ENCODE measurements around the gene CERS6. TPM values are rescaled to one million over a fixed set of nuclear protein-coding genes. Genes with fewer than 3 reads are reported as not detected.

CERS6 gene
- total RNA-seq, 1 donor from 2014 or later = 10.9 TPM

DNA sequence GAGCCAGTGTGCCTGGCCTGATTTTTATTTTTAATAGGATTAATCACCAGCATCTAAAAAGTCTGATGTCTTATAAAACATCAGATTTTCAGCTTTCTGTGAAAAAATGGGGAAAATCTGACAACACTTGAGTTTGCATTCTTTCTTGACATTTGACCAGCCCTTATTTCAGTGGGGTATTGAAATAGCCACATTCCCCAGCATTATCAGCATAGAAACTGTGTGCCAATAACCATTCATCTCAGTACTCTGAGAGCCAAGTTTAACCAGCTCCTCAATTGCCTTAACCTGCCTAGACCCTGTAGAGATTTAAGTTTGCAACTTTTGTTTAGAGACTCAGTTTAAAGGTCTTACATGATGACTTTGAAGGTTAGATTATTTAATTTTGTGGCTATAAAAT is 155.0 kb downstream of the CERS6 start:
- Histone ChIP-seq H3K36me3 (no peaks in the 10 kb centered on the region), H3K27ac (no peak overlapping the region), H3K4me1 (no peaks in the 10 kb centered on the region), H3K4me3 (no peak overlapping the region), H3K27me3 (no peaks in the 10 kb centered on the region), H3K9me3 (peaks cover 0 to 9% of the 10 kb centered on the region in 2 donors)
- intact Hi-C loops (cut with DNase I) = no loop called here
- TF ChIP-seq, protein P1, sequence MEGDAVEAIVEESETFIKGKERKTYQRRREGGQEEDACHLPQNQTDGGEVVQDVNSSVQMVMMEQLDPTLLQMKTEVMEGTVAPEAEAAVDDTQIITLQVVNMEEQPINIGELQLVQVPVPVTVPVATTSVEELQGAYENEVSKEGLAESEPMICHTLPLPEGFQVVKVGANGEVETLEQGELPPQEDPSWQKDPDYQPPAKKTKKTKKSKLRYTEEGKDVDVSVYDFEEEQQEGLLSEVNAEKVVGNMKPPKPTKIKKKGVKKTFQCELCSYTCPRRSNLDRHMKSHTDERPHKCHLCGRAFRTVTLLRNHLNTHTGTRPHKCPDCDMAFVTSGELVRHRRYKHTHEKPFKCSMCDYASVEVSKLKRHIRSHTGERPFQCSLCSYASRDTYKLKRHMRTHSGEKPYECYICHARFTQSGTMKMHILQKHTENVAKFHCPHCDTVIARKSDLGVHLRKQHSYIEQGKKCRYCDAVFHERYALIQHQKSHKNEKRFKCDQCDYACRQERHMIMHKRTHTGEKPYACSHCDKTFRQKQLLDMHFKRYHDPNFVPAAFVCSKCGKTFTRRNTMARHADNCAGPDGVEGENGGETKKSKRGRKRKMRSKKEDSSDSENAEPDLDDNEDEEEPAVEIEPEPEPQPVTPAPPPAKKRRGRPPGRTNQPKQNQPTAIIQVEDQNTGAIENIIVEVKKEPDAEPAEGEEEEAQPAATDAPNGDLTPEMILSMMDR (IDR thresholded peaks at IDR 0.05) = no peak
- DNase-seq (ENCODE audit: low spot score in 2 of 2) = no peak

DNA sequence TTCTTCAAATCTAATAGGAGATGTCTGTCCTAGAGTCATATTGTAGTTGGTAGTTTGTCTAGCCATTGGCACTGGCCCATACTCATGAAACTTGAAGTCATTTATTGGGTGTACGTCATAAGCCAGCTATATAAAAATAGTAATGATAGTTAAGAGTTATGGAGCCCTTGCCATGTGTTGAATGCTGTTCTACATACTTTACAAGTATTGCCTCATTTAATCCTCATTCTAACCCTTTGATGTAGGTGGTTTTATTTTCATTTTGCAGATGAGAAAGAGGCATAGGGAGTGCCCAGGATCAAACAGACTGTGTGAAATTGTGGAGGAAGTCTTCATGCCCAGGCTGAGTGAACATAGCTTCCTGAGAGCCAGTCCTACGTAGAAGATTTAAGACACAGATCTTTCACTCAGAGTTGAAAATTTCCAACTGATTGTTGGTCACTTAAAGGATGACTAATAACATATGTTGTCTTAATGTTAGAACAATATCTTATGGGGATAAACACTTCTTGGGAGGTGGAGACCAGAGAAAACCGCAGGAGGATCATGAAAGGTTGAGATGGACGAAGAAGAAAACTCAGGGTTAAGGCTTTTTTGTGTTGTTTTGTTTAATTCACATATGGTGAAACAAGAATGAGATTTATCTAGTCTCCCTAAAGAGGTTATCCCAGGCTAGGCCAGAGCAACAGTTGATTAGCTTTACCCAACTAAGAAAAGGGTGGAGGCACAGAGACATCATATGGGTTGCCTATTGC is 156.0 kb downstream of the CERS6 start:
- intact Hi-C loops (cut with DNase I) = no loop called here
- Histone ChIP-seq H3K36me3 (no peaks in the 10 kb centered on the region), H3K27me3 (no peaks in the 10 kb centered on the region), H3K9me3 (peaks cover 0 to 6% of the 10 kb centered on the region in 2 donors), H3K27ac (no peak overlapping the region), H3K4me1 (no peaks in the 10 kb centered on the region), H3K4me3 (no peak overlapping the region)
- TF ChIP-seq, protein P1 (IDR thresholded peaks at IDR 0.05) = no peak
- no peak for DNase-seq (ENCODE audit: low spot score in 2 of 2)

DNA sequence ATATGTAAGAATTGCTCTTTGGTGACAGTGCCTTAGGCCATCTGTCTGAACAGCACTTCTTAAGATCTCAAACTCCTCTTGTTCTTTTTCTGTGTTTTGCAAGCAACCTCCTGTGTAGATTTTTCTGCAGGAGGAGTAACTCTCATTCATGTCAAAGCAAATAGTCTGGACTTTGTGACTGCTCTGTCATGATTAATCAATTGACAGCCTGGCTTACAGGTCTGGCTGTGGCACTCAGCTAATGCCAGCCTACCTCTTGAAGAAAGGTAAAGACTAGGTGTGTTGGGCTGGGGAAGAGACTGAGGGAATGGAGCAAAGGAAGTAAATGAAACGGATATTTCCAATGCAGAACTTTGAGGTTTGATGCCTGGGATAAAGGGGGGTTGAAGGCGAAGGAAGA is 156.6 kb downstream of the CERS6 start:
- intact Hi-C loops (cut with DNase I) = no loop called here
- no peaks in the 10 kb centered on the region for H3K4me1 ChIP-seq
- H3K36me3 ChIP-seq = no peaks in the 10 kb centered on the region
- H3K9me3 ChIP-seq = peaks cover 0 to 3% of the 10 kb centered on the region in 2 donors
- no peak overlapping the region for H3K4me3 ChIP-seq
- H3K27me3 ChIP-seq = no peaks in the 10 kb centered on the region
- no peak for DNase-seq (ENCODE audit: low spot score in 2 of 2)
- TF ChIP-seq, protein P1 (IDR thresholded peaks at IDR 0.05) = no peak
- no peak overlapping the region for H3K27ac ChIP-seq

DNA sequence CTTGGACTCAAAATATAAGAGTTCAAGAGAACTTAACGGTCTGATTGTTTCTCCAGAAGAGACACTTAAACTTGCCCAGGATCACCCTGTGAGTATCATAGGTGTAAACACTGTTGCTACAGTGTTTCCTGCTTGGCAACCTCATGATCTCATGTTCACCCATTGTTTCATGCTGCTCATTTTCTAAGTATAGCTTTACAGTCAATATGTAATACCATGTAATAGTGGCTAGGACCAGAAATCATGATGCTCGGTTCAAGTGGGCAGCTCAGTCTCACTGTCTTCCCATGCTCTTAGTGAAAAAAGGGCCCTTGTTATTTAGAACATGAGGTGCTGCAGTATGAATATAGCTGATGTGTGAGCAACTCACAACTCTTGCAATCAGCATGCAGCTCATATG is 157.5 kb downstream of the CERS6 start:
- H3K9me3 ChIP-seq = no peaks in the 10 kb centered on the region
- DNase-seq (ENCODE audit: low spot score in 2 of 2) = no peak
- no peaks in the 10 kb centered on the region for H3K27me3 ChIP-seq
- intact Hi-C loops (cut with DNase I) = no loop called here
- no peak overlapping the region for H3K27ac ChIP-seq
- no peak overlapping the region for H3K4me3 ChIP-seq
- TF ChIP-seq, protein P1 (IDR thresholded peaks at IDR 0.05) = no peak
- no peaks in the 10 kb centered on the region for H3K36me3 ChIP-seq
- H3K4me1 ChIP-seq = no peaks in the 10 kb centered on the region

DNA sequence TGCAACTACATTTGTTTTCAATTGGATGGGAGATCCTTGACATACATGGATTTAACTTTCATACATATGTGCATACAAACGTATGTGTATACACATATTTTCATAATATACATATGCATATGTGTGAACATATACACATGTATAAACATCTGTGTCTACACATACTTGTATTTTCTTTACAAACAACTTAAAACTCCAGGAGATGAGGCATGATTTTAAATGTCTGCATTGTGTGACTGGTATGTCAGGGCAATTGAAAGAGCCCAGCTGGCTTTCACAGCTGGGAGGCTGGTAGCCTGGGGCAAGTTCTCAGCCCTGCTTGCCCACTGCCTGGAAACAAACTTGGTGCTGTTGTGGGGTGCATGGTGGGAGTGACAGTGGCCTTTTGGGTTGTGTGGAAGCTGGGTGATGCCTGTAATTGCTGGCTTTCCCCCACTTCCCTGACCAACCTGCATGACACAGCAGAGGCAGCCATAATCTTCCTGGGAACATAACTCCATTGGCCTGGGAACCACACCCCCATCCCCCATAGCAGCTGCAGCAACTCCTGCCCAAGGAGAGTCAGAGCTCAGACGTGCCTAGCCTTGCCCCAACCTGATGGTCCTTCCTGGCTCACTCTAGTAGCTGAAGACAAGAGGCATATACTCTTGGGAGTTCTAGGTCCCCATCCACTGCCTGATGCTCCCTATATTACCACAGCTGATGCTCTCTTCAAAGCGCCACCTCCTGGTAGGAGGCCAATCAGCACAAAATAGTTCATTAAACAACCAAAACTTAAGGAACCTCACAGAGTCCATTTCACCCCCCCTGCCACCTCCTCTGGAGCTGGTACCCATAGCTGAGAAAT is 158.3 kb downstream of the CERS6 start:
- H3K9me3 ChIP-seq = no peaks in the 10 kb centered on the region

More for the DNA sequence above, 158.3 kb downstream of the CERS6 start:
- no peak for DNase-seq (ENCODE audit: low spot score in 2 of 2)
- Histone ChIP-seq H3K27ac (no peak overlapping the region), H3K36me3 (no peaks in the 10 kb centered on the region), H3K4me1 (no peaks in the 10 kb centered on the region), H3K27me3 (no peaks in the 10 kb centered on the region), H3K4me3 (no peak overlapping the region)
- TF ChIP-seq, protein P1 (IDR thresholded peaks at IDR 0.05) = no peak
- intact Hi-C loops (cut with DNase I) = no loop called here
